ENCODE data around the gene LRIG3. TPM values are rescaled to one million over a fixed set of nuclear protein-coding genes. Genes with fewer than 3 reads are reported as not detected.

Gene LRIG3
- total RNA-seq, 1 donor from 2014 or later: 44.5 TPM

GRCh38 chr12:58963844-58964243 lies 43.5 kb upstream of the LRIG3 start:
- Histone ChIP-seq H3K36me3 (ENCODE audit: control insufficient read depth, insufficient read depth, low read length) (no peaks in the 10 kb centered on the region), H3K27me3 (ENCODE audit: control insufficient read depth, insufficient read depth, low read length) (no peaks in the 10 kb centered on the region), H3K4me3 (ENCODE audit: low read depth, low read length) (no peak overlapping the region)
- no peak for FAIRE-seq
- no peak for TF ChIP-seq CTCF (IDR thresholded peaks at IDR 0.05; ENCODE audit: insufficient read depth, low read length, severe bottlenecking)
- DNase-seq (ENCODE audit: low read depth): no peak

- no peaks in the 10 kb centered on the region for H3K27me3 ChIP-seq (ENCODE audit: control insufficient read depth, insufficient read depth, low read length)
- FAIRE-seq: no peak
- DNase-seq (ENCODE audit: low read depth): no peak
- H3K36me3 ChIP-seq (ENCODE audit: control insufficient read depth, insufficient read depth, low read length): no peaks in the 10 kb centered on the region
- TF ChIP-seq CTCF (IDR thresholded peaks at IDR 0.05; ENCODE audit: insufficient read depth, low read length, severe bottlenecking): no peak
- H3K4me3 ChIP-seq (ENCODE audit: low read depth, low read length): no peak overlapping the region
Measured at GRCh38 chr12:58961906-58962305, 41.6 kb upstream of the LRIG3 start.

GRCh38 chr12:58961166-58961565 lies 40.9 kb upstream of the LRIG3 start:
- H3K36me3 ChIP-seq (ENCODE audit: control insufficient read depth, insufficient read depth, low read length): no peaks in the 10 kb centered on the region
- FAIRE-seq (no peak), DNase-seq (ENCODE audit: low read depth) (no peak)
- TF ChIP-seq CTCF (IDR thresholded peaks at IDR 0.05; ENCODE audit: insufficient read depth, low read length, severe bottlenecking): no peak
- H3K27me3 ChIP-seq (ENCODE audit: control insufficient read depth, insufficient read depth, low read length): no peaks in the 10 kb centered on the region
- H3K4me3 ChIP-seq (ENCODE audit: low read depth, low read length): no peak overlapping the region

GRCh38 chr12:58959639-58960300 lies 39.5 kb upstream of the LRIG3 start:
- Histone ChIP-seq H3K36me3 (ENCODE audit: control insufficient read depth, insufficient read depth, low read length) (no peaks in the 10 kb centered on the region), H3K4me3 (ENCODE audit: low read depth, low read length) (no peak overlapping the region), H3K27me3 (ENCODE audit: control insufficient read depth, insufficient read depth, low read length) (no peaks in the 10 kb centered on the region)
- no peak for FAIRE-seq
- TF ChIP-seq CTCF (IDR thresholded peaks at IDR 0.05; ENCODE audit: insufficient read depth, low read length, severe bottlenecking): no peak
- DNase-seq (ENCODE audit: low read depth): no peak

GRCh38 chr12:58957298-58957697 lies 37.0 kb upstream of the LRIG3 start:
- TF ChIP-seq CTCF (IDR thresholded peaks at IDR 0.05; ENCODE audit: insufficient read depth, low read length, severe bottlenecking): no peak
- H3K36me3 ChIP-seq (ENCODE audit: control insufficient read depth, insufficient read depth, low read length): no peaks in the 10 kb centered on the region
- DNase-seq (ENCODE audit: low read depth): no peak
- no peak overlapping the region for H3K4me3 ChIP-seq (ENCODE audit: low read depth, low read length)
- FAIRE-seq: no peak
- no peaks in the 10 kb centered on the region for H3K27me3 ChIP-seq (ENCODE audit: control insufficient read depth, insufficient read depth, low read length)

GRCh38 chr12:58955849-58956248 lies 35.5 kb upstream of the LRIG3 start:
- FAIRE-seq: no peak
- Histone ChIP-seq H3K4me3 (ENCODE audit: low read depth, low read length) (no peak overlapping the region), H3K36me3 (ENCODE audit: control insufficient read depth, insufficient read depth, low read length) (no peaks in the 10 kb centered on the region), H3K27me3 (ENCODE audit: control insufficient read depth, insufficient read depth, low read length) (no peaks in the 10 kb centered on the region)
- no peak for DNase-seq (ENCODE audit: low read depth)
- TF ChIP-seq CTCF (IDR thresholded peaks at IDR 0.05; ENCODE audit: insufficient read depth, low read length, severe bottlenecking): no peak

Measured in bronchial epithelial cell (primary cell).